ENCODE results near the gene FOXJ3. TPM values are rescaled to one million over a fixed set of nuclear protein-coding genes. Genes with fewer than 3 reads are reported as not detected.

FOXJ3 gene
- total RNA-seq, 3 donors from 2014 or later = 47.0 to 57.3 (median 53.4) TPM

DNA sequence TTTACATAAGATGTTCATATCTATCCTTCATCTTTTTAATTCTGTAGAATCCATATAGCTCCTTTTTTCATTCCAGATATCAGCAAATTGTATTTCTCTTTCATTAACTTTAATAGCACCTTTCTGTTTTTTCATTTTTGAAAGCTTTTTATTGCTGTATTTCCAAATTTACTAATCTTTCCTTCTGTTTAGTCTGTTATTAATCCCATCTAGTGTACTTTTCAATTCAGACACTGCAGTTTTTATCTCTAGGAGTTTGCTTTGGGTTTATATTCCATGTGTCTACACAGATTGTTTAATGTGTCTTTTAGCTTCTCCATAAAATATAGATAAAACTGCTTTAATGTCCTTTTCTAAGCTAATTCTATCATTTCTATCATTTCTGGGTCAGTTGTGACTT, 133.0 kb downstream of the FOXJ3 start:
- no peak for TF ChIP-seq CTCF (IDR thresholded peaks at IDR 0.05)
- Histone ChIP-seq H3K36me3 (ENCODE audit: low read depth) (no peaks in the 10 kb centered on the region), H3K9me3 (no peaks in the 10 kb centered on the region), H3K4me1 (ENCODE audit: low read depth) (peaks cover 4% of the 10 kb centered on the region), H3K4me3 (no peak overlapping the region)
- intact Hi-C loops (cut with DNase I, micrococcal nuclease) = no loop called here
- DNase-seq = no peak
- ATAC-seq = no peak

GRCh38 chr1:42198251-42198650, 136.8 kb downstream of the FOXJ3 start:
- H3K9me3 ChIP-seq = no peaks in the 10 kb centered on the region
- H3K36me3 ChIP-seq (ENCODE audit: low read depth) = no peaks in the 10 kb centered on the region
- no peak for TF ChIP-seq CTCF (IDR thresholded peaks at IDR 0.05)
- ATAC-seq = peak; percentile 65
- intact Hi-C loops (cut with DNase I, micrococcal nuclease) = no loop called here
- DNase-seq = no peak
- no peaks in the 10 kb centered on the region for H3K4me1 ChIP-seq (ENCODE audit: low read depth)
- no peak overlapping the region for H3K4me3 ChIP-seq

GRCh38 chr1:42195841-42196240, 139.2 kb downstream of the FOXJ3 start:
- H3K4me1 ChIP-seq (ENCODE audit: low read depth) = no peaks in the 10 kb centered on the region
- intact Hi-C loops (cut with DNase I, micrococcal nuclease) = no loop called here
- no peak overlapping the region for H3K4me3 ChIP-seq
- no peak for DNase-seq
- no peak for ATAC-seq
- no peaks in the 10 kb centered on the region for H3K36me3 ChIP-seq (ENCODE audit: low read depth)
- no peaks in the 10 kb centered on the region for H3K9me3 ChIP-seq
- no peak for TF ChIP-seq CTCF (IDR thresholded peaks at IDR 0.05)

GRCh38 chr1:42192106-42192505, 142.9 kb downstream of the FOXJ3 start:
- no peaks in the 10 kb centered on the region for H3K4me1 ChIP-seq (ENCODE audit: low read depth)
- no peak overlapping the region for H3K4me3 ChIP-seq
- no peak for DNase-seq
- no peaks in the 10 kb centered on the region for H3K36me3 ChIP-seq (ENCODE audit: low read depth)
- H3K9me3 ChIP-seq = no peaks in the 10 kb centered on the region
- intact Hi-C loops (cut with DNase I, micrococcal nuclease) = no loop called here
- no peak for TF ChIP-seq CTCF (IDR thresholded peaks at IDR 0.05)
- ATAC-seq = no peak

DNA sequence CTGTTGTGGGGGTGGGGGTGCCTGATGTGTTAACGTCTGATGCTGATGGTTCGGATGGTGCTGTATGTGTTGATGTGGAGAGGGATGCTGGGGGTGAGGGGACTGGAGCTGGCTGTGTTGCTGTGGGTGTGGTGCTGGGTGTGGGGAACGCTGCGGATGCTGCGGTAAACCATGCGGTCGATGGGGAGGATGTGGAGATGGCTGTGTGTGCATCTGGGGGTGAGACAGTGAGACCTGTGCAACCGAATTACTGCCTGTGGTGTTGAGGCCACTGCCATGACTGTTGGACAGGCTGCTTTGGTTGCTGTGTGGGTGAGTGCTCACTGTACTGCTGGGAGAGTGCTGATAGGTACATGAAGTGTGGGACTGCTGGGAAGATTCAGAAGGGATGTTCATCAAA, 143.7 kb downstream of the FOXJ3 start:
- no peak for DNase-seq
- H3K9me3 ChIP-seq = no peaks in the 10 kb centered on the region
- no peaks in the 10 kb centered on the region for H3K4me1 ChIP-seq (ENCODE audit: low read depth)
- intact Hi-C loops (cut with DNase I, micrococcal nuclease) = no loop called here
- H3K4me3 ChIP-seq = no peak overlapping the region
- TF ChIP-seq CTCF (IDR thresholded peaks at IDR 0.05) = no peak
- H3K36me3 ChIP-seq (ENCODE audit: low read depth) = no peaks in the 10 kb centered on the region
- no peak for ATAC-seq

All from mucosa of descending colon (tissue), 3 donors.